Tibial artery (tissue), 4 donors: Measurements from ENCODE around the gene TEX264.

Experiments
- DNase-seq, 2 donors: peaks; one replicate each; pipeline ENCODE4 v3.0.0-alpha.2; 2019
- H3K27ac ChIP-seq, 2 donors: fragments of 200-600 bp; sonication (generic) in 1 of 2; 1 replicate in 1 of 2; 2 replicates in 1 of 2; pipeline ENCODE4 v1.5.1; 2018 to 2019; ENCODE audit warnings: mild to moderate bottlenecking in 1 of 2
- H3K27me3 ChIP-seq, 2 donors: fragments of 200-600 bp; sonication (generic) in 1 of 2; one replicate each; pipeline versions ENCODE4 v1.5.1 to v1.6.0; 2016 to 2019
- H3K36me3 ChIP-seq, 3 donors: fragments of 200-600 bp; sonication (generic) in 2 of 3; one replicate each; pipeline ENCODE4 v1.5.1; 2016 to 2019; ENCODE audit warnings: mild to moderate bottlenecking in 2 of 3
- H3K4me1 ChIP-seq, 4 donors: fragments of 200-600 bp; sonication (generic) in 2 of 4; 1 replicate in 3 of 4; 2 replicates in 1 of 4; pipeline ENCODE4 v1.5.1; 2016 to 2019
- H3K4me3 ChIP-seq, 2 donors: fragments of 200-600 bp; sonication (generic) in 1 of 2; 1 replicate in 1 of 2; 2 replicates in 1 of 2; pipeline ENCODE4 v1.5.1; 2018 to 2019; ENCODE audit warnings: mild to moderate bottlenecking in 2 of 2
- H3K9me3 ChIP-seq, 3 donors: fragments of 200-600 bp; sonication (generic) in 1 of 3; one replicate each; pipeline ENCODE4 v1.5.1; 2016 to 2019
- intact Hi-C: fragments of 100-400 bp; cut with DNase I; formaldehyde crosslinking; loops from one replicate; pipeline ENCODE4 v1.15.0; 2023; ENCODE audit warnings: low total_unique reads
- TF ChIP-seq, protein P1 (sequence below), 2 experiments: fragments of 200-600 bp in 1 of 2; fragments of 450-650 bp in 1 of 2; IDR thresholded peaks; one replicate each; pipeline ENCODE4 v1.5.1; 2017 to 2019; ENCODE audit warnings: antibody characterized with exemption in 2 of 2, mild to moderate bottlenecking in 1 of 2, moderate library complexity in 1 of 2

Gene TEX264

DNA sequence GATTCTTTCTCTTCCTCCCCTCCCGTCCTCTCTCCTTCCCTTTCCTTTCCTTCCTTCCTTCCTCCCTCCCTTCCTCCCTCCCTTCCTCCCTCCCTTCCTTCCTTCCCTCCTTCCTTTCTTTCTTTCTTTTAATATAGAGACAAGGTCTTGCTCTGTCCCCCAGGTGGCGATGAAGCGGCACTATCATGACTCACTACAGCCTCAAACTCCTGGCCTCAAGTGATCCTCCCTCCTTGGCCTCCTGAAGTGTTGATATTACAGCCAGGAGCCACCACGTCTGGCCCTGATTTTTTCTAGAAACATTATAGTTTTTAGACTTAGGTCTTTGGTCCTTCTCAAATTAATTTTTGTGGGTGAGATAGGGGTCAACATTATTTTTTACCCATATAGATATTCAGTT, 51.3 kb downstream of the TEX264 start:
- H3K4me3 ChIP-seq: no peak overlapping the region
- DNase-seq: no peak
- intact Hi-C loops: no loop called here
- TF ChIP-seq, protein P1, sequence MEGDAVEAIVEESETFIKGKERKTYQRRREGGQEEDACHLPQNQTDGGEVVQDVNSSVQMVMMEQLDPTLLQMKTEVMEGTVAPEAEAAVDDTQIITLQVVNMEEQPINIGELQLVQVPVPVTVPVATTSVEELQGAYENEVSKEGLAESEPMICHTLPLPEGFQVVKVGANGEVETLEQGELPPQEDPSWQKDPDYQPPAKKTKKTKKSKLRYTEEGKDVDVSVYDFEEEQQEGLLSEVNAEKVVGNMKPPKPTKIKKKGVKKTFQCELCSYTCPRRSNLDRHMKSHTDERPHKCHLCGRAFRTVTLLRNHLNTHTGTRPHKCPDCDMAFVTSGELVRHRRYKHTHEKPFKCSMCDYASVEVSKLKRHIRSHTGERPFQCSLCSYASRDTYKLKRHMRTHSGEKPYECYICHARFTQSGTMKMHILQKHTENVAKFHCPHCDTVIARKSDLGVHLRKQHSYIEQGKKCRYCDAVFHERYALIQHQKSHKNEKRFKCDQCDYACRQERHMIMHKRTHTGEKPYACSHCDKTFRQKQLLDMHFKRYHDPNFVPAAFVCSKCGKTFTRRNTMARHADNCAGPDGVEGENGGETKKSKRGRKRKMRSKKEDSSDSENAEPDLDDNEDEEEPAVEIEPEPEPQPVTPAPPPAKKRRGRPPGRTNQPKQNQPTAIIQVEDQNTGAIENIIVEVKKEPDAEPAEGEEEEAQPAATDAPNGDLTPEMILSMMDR (IDR thresholded peaks at IDR 0.05): no peak
- H3K27me3 ChIP-seq: peaks cover 0 to 18% of the 10 kb centered on the region in 2 donors
- H3K9me3 ChIP-seq: no peaks in the 10 kb centered on the region
- no peaks in the 10 kb centered on the region for H3K4me1 ChIP-seq
- no peak overlapping the region for H3K27ac ChIP-seq
- H3K36me3 ChIP-seq: no peaks in the 10 kb centered on the region

DNA sequence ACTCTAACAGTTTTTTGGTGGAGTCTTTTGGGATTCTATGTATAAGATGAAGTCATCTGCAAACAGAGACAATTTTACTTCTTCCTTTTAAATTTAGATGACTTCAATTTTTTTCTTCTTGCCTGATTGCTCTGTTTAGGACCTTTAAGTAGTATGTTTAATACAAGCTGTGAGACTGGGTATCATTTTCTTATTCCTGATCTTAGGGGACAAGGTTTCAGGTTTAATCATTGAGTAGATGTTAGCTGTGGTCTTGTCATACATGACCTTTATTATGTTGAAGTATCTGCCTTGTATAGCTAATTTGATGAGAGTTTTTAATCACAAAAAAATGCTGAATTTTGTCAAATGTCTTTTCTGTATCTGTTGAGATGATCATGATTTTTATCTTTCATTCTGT, 56.4 kb downstream of the TEX264 start:
- TF ChIP-seq, protein P1 (IDR thresholded peaks at IDR 0.05): no peak
- Histone ChIP-seq H3K4me3 (no peak overlapping the region), H3K27ac (no peak overlapping the region), H3K27me3 (no peaks in the 10 kb centered on the region), H3K4me1 (no peaks in the 10 kb centered on the region), H3K9me3 (no peaks in the 10 kb centered on the region), H3K36me3 (no peaks in the 10 kb centered on the region)
- intact Hi-C loops: no loop called here
- DNase-seq: no peak

DNA sequence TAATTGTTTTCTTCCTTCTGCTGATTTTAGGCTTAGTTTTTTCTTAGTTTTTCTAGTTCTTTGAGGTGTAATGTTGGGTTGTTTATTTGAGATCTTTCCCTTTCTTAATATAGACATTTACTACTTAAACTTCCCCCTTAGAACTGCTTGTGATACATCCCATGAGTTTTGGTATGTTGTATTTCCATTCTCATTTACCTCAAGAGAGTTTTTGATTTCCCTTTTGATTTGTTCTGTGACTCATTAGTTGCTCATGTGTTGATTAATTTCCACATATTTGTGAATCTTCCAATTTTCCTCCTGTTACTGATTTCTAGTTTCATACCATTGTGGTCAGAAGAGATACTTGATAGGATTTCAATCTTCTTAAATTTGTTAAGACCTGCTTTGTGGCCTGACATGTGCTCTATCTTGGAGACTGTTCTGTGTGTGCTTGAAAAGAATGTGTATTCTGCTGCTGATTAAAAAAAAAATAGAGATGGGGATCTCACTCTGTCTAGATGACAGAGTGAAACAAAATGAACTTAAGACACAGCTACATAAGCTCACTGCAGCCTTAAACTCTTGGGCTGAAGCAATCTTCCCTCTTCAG, 58.1 kb downstream of the TEX264 start:
- Histone ChIP-seq H3K36me3 (no peaks in the 10 kb centered on the region), H3K4me3 (no peak overlapping the region), H3K4me1 (no peaks in the 10 kb centered on the region), H3K27ac (no peak overlapping the region), H3K27me3 (no peaks in the 10 kb centered on the region), H3K9me3 (no peaks in the 10 kb centered on the region)
- TF ChIP-seq, protein P1 (IDR thresholded peaks at IDR 0.05): no peak
- DNase-seq: no peak
- intact Hi-C loops: no loop called here

DNA sequence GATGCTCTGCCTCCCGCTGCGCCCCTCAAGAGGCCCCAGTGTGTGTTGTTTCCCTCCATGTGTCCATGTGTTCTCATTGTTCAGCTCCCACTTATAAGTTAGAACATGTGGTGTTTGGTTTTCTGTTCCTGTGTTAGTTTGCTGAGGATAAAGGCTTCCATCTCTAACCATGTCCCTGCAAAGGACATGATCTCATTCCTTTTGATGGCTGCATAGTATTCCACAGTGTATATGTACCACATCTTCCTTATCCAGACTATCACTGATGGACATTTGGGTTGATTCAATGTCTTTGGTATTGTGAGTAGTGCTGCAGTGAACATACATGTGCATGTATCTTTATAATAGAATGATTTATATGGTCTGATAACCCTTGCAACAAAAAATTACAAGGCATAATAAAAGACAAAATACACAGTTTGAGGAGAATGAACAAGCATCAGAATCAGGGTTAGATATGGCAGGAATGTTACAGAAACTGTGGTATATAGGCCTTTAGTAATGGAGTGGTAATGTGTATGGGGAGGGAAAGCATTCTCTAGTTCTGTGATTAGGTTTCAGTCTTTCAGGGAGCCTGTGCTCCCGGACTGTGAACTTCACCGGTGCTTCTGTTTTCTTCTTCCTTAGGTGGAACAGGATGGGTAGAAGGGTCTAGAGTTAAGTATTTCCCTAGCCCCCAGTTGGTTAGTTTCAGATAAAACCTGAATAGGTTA, 63.0 kb downstream of the TEX264 start:
- TF ChIP-seq, protein P1 (IDR thresholded peaks at IDR 0.05): no peak
- intact Hi-C loops: no loop called here
- no peaks in the 10 kb centered on the region for H3K27me3 ChIP-seq

DNA sequence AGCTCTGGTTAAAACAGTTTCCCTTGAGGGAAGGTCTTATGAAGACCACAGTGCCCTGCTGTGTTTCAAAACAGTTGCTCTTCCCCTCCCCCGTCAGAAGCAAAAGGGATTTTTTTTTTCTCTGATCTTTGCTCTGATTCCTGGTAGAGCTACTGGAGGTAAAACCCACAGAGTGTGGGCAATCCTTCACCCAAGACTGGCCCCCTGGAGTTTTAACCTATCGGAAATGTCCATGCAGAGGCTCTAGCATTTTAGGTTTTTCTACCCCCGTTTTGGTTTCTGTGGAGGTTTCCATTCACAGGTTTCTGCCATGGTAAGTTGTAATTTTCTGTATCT, 63.5 kb downstream of the TEX264 start:
- H3K4me3 ChIP-seq: no peak overlapping the region
- H3K27ac ChIP-seq: no peak overlapping the region
- H3K27me3 ChIP-seq: no peaks in the 10 kb centered on the region
- H3K9me3 ChIP-seq: no peaks in the 10 kb centered on the region
- intact Hi-C loops: no loop called here
- DNase-seq: no peak
- H3K36me3 ChIP-seq: no peaks in the 10 kb centered on the region
- no peaks in the 10 kb centered on the region for H3K4me1 ChIP-seq
- TF ChIP-seq, protein P1 (IDR thresholded peaks at IDR 0.05): no peak

More for the DNA sequence above, 63.0 kb downstream of the TEX264 start:
- Histone ChIP-seq H3K4me3 (no peak overlapping the region), H3K9me3 (no peaks in the 10 kb centered on the region), H3K4me1 (no peaks in the 10 kb centered on the region), H3K36me3 (no peaks in the 10 kb centered on the region), H3K27ac (no peak overlapping the region)
- DNase-seq: no peak
